H1 (cell line): ENCODE results near the gene TEX14. TPM values are rescaled to one million over a fixed set of nuclear protein-coding genes. Genes with fewer than 3 reads are reported as not detected.

Source experiments
- CTCF ChIA-PET: fragments of 300-600 bp; sonication (Branson Sonifier 250); formaldehyde crosslinking; loops from one replicate; lab custom pipeline; 2021; ENCODE audit not compliant: partially characterized antibody; lab: Charles Lee
- POLR2A ChIA-PET: fragments of 300-600 bp; sonication (Branson Sonifier 250); formaldehyde crosslinking; loops from one replicate; lab custom pipeline; 2021; ENCODE audit warnings: inconsistent platforms; ENCODE audit not compliant: partially characterized antibody; lab: Charles Lee
- DNase-seq, 2 experiments: peaks; one replicate each; pipeline versions ENCODE4 v3.0.0 to v3.0.0-alpha.2; 2010 to 2022; ENCODE audit warnings: low spot score in 2 of 2, low read depth in 1 of 2, mixed read lengths in 1 of 2
- FAIRE-seq: peaks from 2 replicates; lab custom pipeline; 2011; peaks lifted over from hg19 to GRCh38; lab: Jason Lieb, UNC
- H2AFZ ChIP-seq: 2 replicates; pipeline ENCODE4 v1.8.1; 2012; ENCODE audit warnings: low read length, inconsistent platforms
- H2AK5ac ChIP-seq: 2 replicates; pipeline ENCODE4 v1.6.1; 2013; ENCODE audit warnings: low read depth, low read length
- H2BK120ac ChIP-seq: replicated peaks from 2 replicates; pipeline ENCODE3; 2013; ENCODE audit warnings: low read depth, low read length, inconsistent platforms
- H2BK12ac ChIP-seq: 2 replicates; pipeline ENCODE4 v1.6.1; 2013; ENCODE audit warnings: low read depth, low read length
- H2BK15ac ChIP-seq: 2 replicates; pipeline ENCODE4 v1.6.1; 2013; ENCODE audit warnings: low read length
- H2BK20ac ChIP-seq: 2 replicates; pipeline ENCODE4 v1.6.1; 2013; ENCODE audit warnings: low read length
- H2BK5ac ChIP-seq: 2 replicates; pipeline ENCODE4 v1.6.1; 2013; ENCODE audit warnings: low read depth, low read length
- H3K14ac ChIP-seq: 2 replicates; pipeline ENCODE4 v1.6.1; 2013; ENCODE audit warnings: inconsistent platforms; ENCODE audit not compliant: insufficient read length
- H3K18ac ChIP-seq: 2 replicates; pipeline ENCODE4 v1.6.1; 2013; ENCODE audit warnings: low read length; ENCODE audit errors: extremely low read depth
- H3K23ac ChIP-seq: 2 replicates; pipeline ENCODE4 v1.6.1; 2013; ENCODE audit warnings: inconsistent platforms; ENCODE audit not compliant: insufficient read length
- H3K23me2 ChIP-seq: 2 replicates; pipeline ENCODE4 v1.6.1; 2013; ENCODE audit warnings: low read depth, low read length
- H3K27ac ChIP-seq: 2 replicates; pipeline ENCODE4 v1.6.1; 2011; ENCODE audit warnings: low read depth, low read length, inconsistent platforms
- H3K27me3 ChIP-seq, 4 experiments: replicated peaks in 1 of 4; 1 replicate in 1 of 4; 2 replicates in 3 of 4; pipeline versions ENCODE4 v1.6.1 to v1.8.1; 2011 to 2013; ENCODE audit warnings: low read length in 3 of 4, mild to moderate bottlenecking in 3 of 4, inconsistent platforms in 2 of 4, mixed read lengths in 2 of 4, moderate library complexity in 1 of 4; ENCODE audit not compliant: control insufficient read depth in 3 of 4, insufficient read depth in 3 of 4; ENCODE audit errors: extremely low read depth in 1 of 4
- H3K36me3 ChIP-seq, 4 experiments: 2 replicates each; pipeline versions ENCODE4 v1.6.1 to v1.8.1; 2011 to 2013; ENCODE audit warnings: mild to moderate bottlenecking in 4 of 4, low read length in 3 of 4, moderate library complexity in 2 of 4, control low read depth in 1 of 4, inconsistent platforms in 1 of 4; ENCODE audit not compliant: insufficient read depth in 4 of 4, control insufficient read depth in 2 of 4
- H3K4ac ChIP-seq: replicated peaks from 2 replicates; pipeline ENCODE3; 2013; ENCODE audit warnings: low read length, low read depth, mixed read lengths, inconsistent platforms; ENCODE audit not compliant: insufficient read length
- H3K4me1 ChIP-seq, 4 experiments: replicated peaks in 1 of 4; 1 replicate in 1 of 4; 2 replicates in 3 of 4; pipeline versions ENCODE4 v1.6.1 to v1.8.1; 2011 to 2013; ENCODE audit warnings: low read length in 3 of 4, inconsistent platforms in 2 of 4, mixed read lengths in 1 of 4; ENCODE audit not compliant: insufficient read depth in 4 of 4, control insufficient read depth in 3 of 4
- H3K4me2 ChIP-seq, 2 experiments: 2 replicates each; pipeline versions ENCODE4 v1.6.1 to v1.8.1; 2011 to 2013; ENCODE audit warnings: low read depth in 2 of 2, low read length in 2 of 2, control low read depth in 1 of 2, inconsistent platforms in 1 of 2, mild to moderate bottlenecking in 1 of 2; ENCODE audit not compliant: insufficient read depth in 1 of 2
- H3K4me3 ChIP-seq, 4 experiments: fragments of 200-600, 300-600 bp in 1 of 4; sonication (generic), shearing (Covaris generic), sonication (Bioruptor Twin) in 1 of 4; 2 replicates each; pipeline versions ENCODE4 v1.5.1 to v1.8.1; 2011 to 2016; ENCODE audit warnings: low read length in 4 of 4, low read depth in 3 of 4, control low read depth in 2 of 4, inconsistent platforms in 2 of 4, mild to moderate bottlenecking in 2 of 4, mixed read lengths in 1 of 4, moderate library complexity in 1 of 4; ENCODE audit not compliant: insufficient read depth in 2 of 4; ENCODE audit errors: extremely low read depth in 1 of 4
- H3K56ac ChIP-seq: replicated peaks from 2 replicates; pipeline ENCODE3; 2013; ENCODE audit warnings: low read depth, mild to moderate bottlenecking, mixed read lengths, low read length, inconsistent platforms; ENCODE audit not compliant: insufficient read length
- H3K79me1 ChIP-seq: 2 replicates; pipeline ENCODE4 v1.6.1; 2013; ENCODE audit warnings: low read depth, low read length, control low read depth
- H3K79me2 ChIP-seq, 2 experiments: 2 replicates each; pipeline versions ENCODE4 v1.6.1 to v1.8.1; 2012 to 2013; ENCODE audit warnings: low read length in 2 of 2, mild to moderate bottlenecking in 2 of 2, inconsistent platforms in 1 of 2; ENCODE audit not compliant: insufficient read depth in 2 of 2, control insufficient read depth in 1 of 2
- H3K9ac ChIP-seq, 4 experiments: replicated peaks in 1 of 4; 1 replicate in 1 of 4; 2 replicates in 3 of 4; pipeline versions ENCODE4 v1.6.1 to v1.8.1; 2011 to 2013; ENCODE audit warnings: low read depth in 3 of 4, low read length in 3 of 4, control low read depth in 2 of 4, mild to moderate bottlenecking in 2 of 4, moderate library complexity in 2 of 4, inconsistent platforms in 1 of 4; ENCODE audit errors: extremely low read depth in 1 of 4
- H3K9me3 ChIP-seq, 2 experiments: 2 replicates each; pipeline versions ENCODE4 v1.6.1 to v1.8.1; 2012 to 2013; ENCODE audit warnings: mild to moderate bottlenecking in 2 of 2, moderate library complexity in 2 of 2, control low read depth in 1 of 2, inconsistent platforms in 1 of 2, low read depth in 1 of 2, low read length in 1 of 2, mixed read lengths in 1 of 2; ENCODE audit not compliant: insufficient read depth in 2 of 2
- H4K20me1 ChIP-seq, 2 experiments: replicated peaks in 1 of 2; 2 replicates each; pipeline versions ENCODE3 to v1.8.1; 2011 to 2013; ENCODE audit warnings: inconsistent platforms in 2 of 2, low read length in 2 of 2, mild to moderate bottlenecking in 1 of 2; ENCODE audit not compliant: insufficient read depth in 2 of 2, control insufficient read depth in 1 of 2
- H4K5ac ChIP-seq: 2 replicates; pipeline ENCODE4 v1.6.1; 2013; ENCODE audit warnings: low read length, low read depth, mixed read lengths, inconsistent platforms; ENCODE audit not compliant: insufficient read length
- H4K8ac ChIP-seq: 2 replicates; pipeline ENCODE4 v1.8.0; 2013; ENCODE audit warnings: mild to moderate bottlenecking, moderate library complexity, low read length, inconsistent platforms; ENCODE audit not compliant: insufficient read depth; ENCODE audit errors: extremely low read depth
- H4K91ac ChIP-seq: replicated peaks from 2 replicates; pipeline ENCODE3; 2013; ENCODE audit warnings: low read length, mixed read lengths, inconsistent platforms; ENCODE audit not compliant: insufficient read length
- BRCA1 ChIP-seq: IDR thresholded peaks from 2 replicates; pipeline ENCODE4 v1.6.1; 2012; ENCODE audit warnings: low read depth, low read length, improper control_type of control experiment
- KDM4A ChIP-seq: IDR thresholded peaks from one replicate; pipeline ENCODE4 v1.7.1; 2012; ENCODE audit warnings: low read depth, mild to moderate bottlenecking, moderate library complexity, low read length, inconsistent platforms; ENCODE audit not compliant: severe bottlenecking
- SP1 ChIP-seq: IDR thresholded peaks from 2 replicates; pipeline ENCODE4 v1.6.1; 2011; ENCODE audit warnings: low read depth, low read length
- WGBS, 2 experiments: shearing (Covaris generic) in 1 of 2; methylation state at CpG; one replicate each; pipeline versions ENCODE4 v1.1.6 to v1.1.7; 2013 to 2015; ENCODE audit warnings: low lambda C conversion rate in 2 of 2, mixed read lengths in 2 of 2, inconsistent platforms in 1 of 2, low coverage in 1 of 2, missing lambda C conversion rate in 1 of 2; ENCODE audit not compliant: insufficient replicate concordance in 2 of 2, insufficient coverage in 1 of 2, insufficient read length in 1 of 2; ENCODE audit errors: extremely low coverage in 1 of 2, missing lambda C conversion rate in 1 of 2; 5-methylcytosine and 5-hydroxymethylcytosine counted together
- polyA plus RNA-seq, 7 experiments: library from polyadenylated mRNA; depleted of rRNA in 3 of 7; stranded (reverse) in 5 of 7; unstranded in 2 of 7; fragments of >200 nt in 5 of 7; fragments of 200-250 nt in 2 of 7; gene quantifications; 1 replicate in 5 of 7; 2 replicates in 1 of 7; 4 replicates in 1 of 7; pipeline versions ENCODE4 v1.2.1 to v1.2.3, GENCODE V29; 2011 to 2013; ENCODE audit warnings: missing spikeins in 2 of 7, mixed read lengths in 2 of 7
- total RNA-seq: library from RNA; stranded (reverse); fragmentation: NEBNext Ultra II Directional; extraction: Animal tissue kit (Norgen Biotek cat#: 25700); gene quantifications from 2 replicates; pipeline ENCODE4 v1.2.1, GENCODE V29; 2021

TEX14 gene
- total and polyA plus RNA-seq, 2 of the 8 experiments (the other 6 are each of a cell fraction or from before 2014, with no cell fraction given) = 0.83 to 2.5 TPM

- ChIA-PET CTCF (interaction anchor here (1.2 to 1.3 kb wide), 2 partner anchors 54 to 69 kb away, joined by 3 to 4 read pairs; no protein-coding TSS in a partner anchor), POLR2A (interaction anchor here (0.6 to 5.8 kb wide), 4 partner anchors 9 to 127 kb away, joined by 3 to 95 read pairs (median 29); no protein-coding TSS in a partner anchor)
- H3K27ac ChIP-seq = no peak overlapping the region
- H2BK15ac ChIP-seq = no peak overlapping the region
- no peaks in the 10 kb centered on the region for H3K23me2 ChIP-seq
- H4K8ac ChIP-seq = no peak overlapping the region
- H3K4me2 ChIP-seq = no peak overlapping the region
- H3K9ac ChIP-seq = no peak overlapping the region
- no peak overlapping the region for H2BK5ac ChIP-seq
- no peaks in the 10 kb centered on the region for H3K27me3 ChIP-seq
- H4K20me1 ChIP-seq = no peaks in the 10 kb centered on the region
- no peaks in the 10 kb centered on the region for H3K9me3 ChIP-seq
- H3K14ac ChIP-seq = no peak overlapping the region
- WGBS, 2 experiments = 91% methylated on average over 1 of the region's 1 CpG; no CpG with 5 or more reads in 1 of the 2 experiments
- H3K18ac ChIP-seq = no peak overlapping the region
- no peaks in the 10 kb centered on the region for H3K79me1 ChIP-seq
- H2BK20ac ChIP-seq = no peak overlapping the region
- H3K56ac ChIP-seq = no peak overlapping the region
- H3K23ac ChIP-seq = no peak overlapping the region
- no peak overlapping the region for H4K5ac ChIP-seq
- no peaks in the 10 kb centered on the region for H3K36me3 ChIP-seq
- no peak overlapping the region for H2AK5ac ChIP-seq
- no peaks in the 10 kb centered on the region for H3K79me2 ChIP-seq
- H3K4me3 ChIP-seq = no peak overlapping the region
- no peaks in the 10 kb centered on the region for H3K4me1 ChIP-seq
- TF ChIP-seq BRCA1 (no peak), KDM4A (no peak), SP1 (no peak)
- H4K91ac ChIP-seq = no peak overlapping the region
- no peak overlapping the region for H3K4ac ChIP-seq
- no peak overlapping the region for H2BK120ac ChIP-seq
- H2BK12ac ChIP-seq = no peak overlapping the region
- FAIRE-seq = no peak
- DNase-seq = no peak
- no peak overlapping the region for H2AFZ ChIP-seq
Observed at GRCh38 chr17:58641887-58642311, 49.9 kb downstream of the TEX14 start.
